HUES48 (cell line): ENCODE data around the gene ALPK1.

Experiments
- H3K27ac ChIP-seq: one replicate; pipeline ENCODE4 v1.7.0; 2013; ENCODE audit warnings: low read depth, low read length, inconsistent platforms
- H3K27me3 ChIP-seq: 2 replicates; pipeline ENCODE4 v1.6.1; 2013; ENCODE audit warnings: mild to moderate bottlenecking, low read length; ENCODE audit not compliant: control insufficient read depth, insufficient read depth
- H3K36me3 ChIP-seq: 2 replicates; pipeline ENCODE4 v1.6.1; 2013; ENCODE audit warnings: low read length; ENCODE audit not compliant: control insufficient read depth, insufficient read depth
- H3K4me1 ChIP-seq: 2 replicates; pipeline ENCODE4 v1.6.1; 2013; ENCODE audit warnings: mild to moderate bottlenecking, low read length; ENCODE audit not compliant: control insufficient read depth, insufficient read depth
- H3K4me3 ChIP-seq: 2 replicates; pipeline ENCODE4 v1.5.1; 2013; ENCODE audit warnings: mild to moderate bottlenecking, low read depth, low read length
- H3K9ac ChIP-seq: 2 replicates; pipeline ENCODE4 v1.6.1; 2013; ENCODE audit warnings: mild to moderate bottlenecking, low read depth, low read length, moderate library complexity
- H3K9me3 ChIP-seq: 2 replicates; pipeline ENCODE4 v1.6.1; 2013; ENCODE audit warnings: low read length; ENCODE audit not compliant: control insufficient read depth, insufficient read depth

ALPK1 gene

GRCh38 chr4:112296949-112297880, at the start of gene ALPK1:
ALPK1 (plus strand) TSS chr4:112297369.
- Histone ChIP-seq H3K9me3 (no peaks in the 10 kb centered on the region), H3K27me3 (no peaks in the 10 kb centered on the region), H3K4me3 (no peak within 1 kb of the TSS), H3K36me3 (no peaks in the 10 kb centered on the region), H3K27ac (no peak within 1 kb of the TSS), H3K4me1 (no peaks in the 10 kb centered on the region), H3K9ac (no peak within 1 kb of the TSS)

GRCh38 chr4:112251019-112251643, 46.0 kb upstream of the ALPK1 start:
- H3K36me3 ChIP-seq: no peaks in the 10 kb centered on the region; the same call in 1 of the 2 replicates
- no peaks in the 10 kb centered on the region for H3K27me3 ChIP-seq
- H3K4me3 ChIP-seq: no peak overlapping the region
- no peaks in the 10 kb centered on the region for H3K9me3 ChIP-seq
- no peak overlapping the region for H3K27ac ChIP-seq
- peaks cover 27% of the 10 kb centered on the region for H3K4me1 ChIP-seq
- H3K9ac ChIP-seq: no peak overlapping the region

GRCh38 chr4:112252234-112252633, 44.9 kb upstream of the ALPK1 start:
- Histone ChIP-seq H3K27ac (no peak overlapping the region), H3K9ac (no peak overlapping the region)

GRCh38 chr4:112253382-112254000, 43.7 kb upstream of the ALPK1 start:
- peaks cover 12% of the 10 kb centered on the region for H3K36me3 ChIP-seq
- no peak overlapping the region for H3K27ac ChIP-seq
- H3K4me3 ChIP-seq: no peak overlapping the region
- no peak overlapping the region for H3K9ac ChIP-seq
- no peaks in the 10 kb centered on the region for H3K9me3 ChIP-seq
- H3K27me3 ChIP-seq: no peaks in the 10 kb centered on the region
- peaks cover 10% of the 10 kb centered on the region for H3K4me1 ChIP-seq

More at GRCh38 chr4:112252234-112252633, 44.9 kb upstream of the ALPK1 start:
- Histone ChIP-seq H3K9me3 (no peaks in the 10 kb centered on the region), H3K4me1 (peaks cover 19% of the 10 kb centered on the region), H3K4me3 (no peak overlapping the region), H3K36me3 (peaks cover 5% of the 10 kb centered on the region; the same call in 1 of the 2 replicates), H3K27me3 (no peaks in the 10 kb centered on the region)

- H3K9me3 ChIP-seq: no peaks in the 10 kb centered on the region
- no peak overlapping the region for H3K9ac ChIP-seq
- no peak overlapping the region for H3K4me3 ChIP-seq
- H3K36me3 ChIP-seq: peaks cover 40% of the 10 kb centered on the region
- H3K4me1 ChIP-seq: peaks cover 10% of the 10 kb centered on the region
- H3K27ac ChIP-seq: no peak overlapping the region
- no peaks in the 10 kb centered on the region for H3K27me3 ChIP-seq
These were observed 40.1 kb upstream of the ALPK1 start for GRCh38 chr4:112257098-112257497.

GRCh38 chr4:112266823-112267222, 30.3 kb upstream of the ALPK1 start:
- H3K9ac ChIP-seq: no peak overlapping the region
- H3K36me3 ChIP-seq: peaks cover 66% of the 10 kb centered on the region
- H3K4me1 ChIP-seq: peaks cover 20% of the 10 kb centered on the region
- no peaks in the 10 kb centered on the region for H3K27me3 ChIP-seq
- no peak overlapping the region for H3K27ac ChIP-seq
- H3K9me3 ChIP-seq: no peaks in the 10 kb centered on the region
- no peak overlapping the region for H3K4me3 ChIP-seq

GRCh38 chr4:112270051-112270450, 27.1 kb upstream of the ALPK1 start:
- no peak overlapping the region for H3K9ac ChIP-seq
- no peaks in the 10 kb centered on the region for H3K9me3 ChIP-seq
- H3K36me3 ChIP-seq: peaks cover 38% of the 10 kb centered on the region
- no peaks in the 10 kb centered on the region for H3K27me3 ChIP-seq
- peaks cover 23% of the 10 kb centered on the region for H3K4me1 ChIP-seq
- no peak overlapping the region for H3K4me3 ChIP-seq
- no peak overlapping the region for H3K27ac ChIP-seq

GRCh38 chr4:112270640-112271421, 26.3 kb upstream of the ALPK1 start:
- Histone ChIP-seq H3K4me1 (peaks cover 23% of the 10 kb centered on the region), H3K9ac (no peak overlapping the region), H3K27me3 (no peaks in the 10 kb centered on the region), H3K9me3 (no peaks in the 10 kb centered on the region), H3K36me3 (peaks cover 30% of the 10 kb centered on the region), H3K27ac (no peak overlapping the region), H3K4me3 (no peak overlapping the region; the same call in 1 of the 2 replicates)

- Histone ChIP-seq H3K27me3 (no peaks in the 10 kb centered on the region), H3K9ac (no peak overlapping the region), H3K27ac (no peak overlapping the region), H3K9me3 (no peaks in the 10 kb centered on the region), H3K4me3 (no peak overlapping the region), H3K4me1 (peaks cover 23% of the 10 kb centered on the region), H3K36me3 (peaks cover 19% of the 10 kb centered on the region)
These were observed 24.9 kb upstream of the ALPK1 start for GRCh38 chr4:112272292-112272691.

- Histone ChIP-seq H3K27me3 (no peaks in the 10 kb centered on the region), H3K9me3 (no peaks in the 10 kb centered on the region), H3K27ac (no peak overlapping the region), H3K4me1 (peaks cover 22% of the 10 kb centered on the region), H3K36me3 (no peaks in the 10 kb centered on the region), H3K9ac (no peak overlapping the region), H3K4me3 (no peak overlapping the region)
These were observed 22.2 kb upstream of the ALPK1 start for GRCh38 chr4:112274959-112275358.
